Gastrocnemius medialis (tissue), 4 donors: ENCODE results near the gene CNDP1. TPM values are rescaled to one million over a fixed set of nuclear protein-coding genes. Genes with fewer than 3 reads are reported as not detected.

Experiments
- ATAC-seq, 2 donors: fragments of 150-250 bp; one replicate each; pipeline ENCODE4 v1.9.1; 2016
- DNase-seq, 2 donors: peaks; one replicate each; pipeline ENCODE4 v3.0.0-alpha.2; 2019
- H3K27ac ChIP-seq, 4 donors: fragments of 200-600 bp; sonication (generic); 1 replicate in 1 of 4; 2 replicates in 3 of 4; pipeline ENCODE4 v1.5.1; 2016 to 2018; ENCODE audit warnings: mild to moderate bottlenecking in 2 of 4, moderate library complexity in 1 of 4
- H3K27me3 ChIP-seq, 3 donors: fragments of 200-600 bp; sonication (generic) in 2 of 3; 1 replicate in 1 of 3; 2 replicates in 2 of 3; pipeline versions ENCODE4 v1.5.1 to v1.6.0; 2016 to 2019; ENCODE audit warnings: mild to moderate bottlenecking in 1 of 3, moderate library complexity in 1 of 3
- H3K36me3 ChIP-seq, 2 donors: fragments of 200-600 bp; sonication (generic) in 1 of 2; one replicate each; pipeline ENCODE4 v1.5.1; 2017 to 2018
- H3K4me1 ChIP-seq, 2 donors: fragments of 200-600 bp; sonication (generic) in 1 of 2; one replicate each; pipeline ENCODE4 v1.5.1; 2016 to 2017; ENCODE audit warnings: mild to moderate bottlenecking in 2 of 2
- H3K4me3 ChIP-seq, 4 donors: fragments of 200-600 bp; sonication (generic) in 3 of 4; 1 replicate in 1 of 4; 2 replicates in 3 of 4; pipeline ENCODE4 v1.5.1; 2016 to 2019; ENCODE audit warnings: mild to moderate bottlenecking in 2 of 4
- H3K9me3 ChIP-seq, 3 donors: fragments of 200-600 bp; sonication (generic) in 2 of 3; 1 replicate in 1 of 3; 2 replicates in 2 of 3; pipeline ENCODE4 v1.5.1; 2016 to 2019
- POLR2A ChIP-seq, 2 donors: fragments of 450-650 bp; IDR thresholded peaks; one replicate each; pipeline ENCODE4 v1.6.1; 2017; ENCODE audit warnings: antibody characterized with exemption in 2 of 2, mild to moderate bottlenecking in 2 of 2, moderate library complexity in 2 of 2
- in situ Hi-C, 4 donors: fragments of 200-750 bp; cut with MboI; loops; one replicate each; pipeline versions ENCODE4 v1.15.0 to v1.8.0; 2017; ENCODE audit warnings: low sequenced_read_pairs in 4 of 4
- intact Hi-C: fragments of 100-400 bp; cut with DNase I; formaldehyde crosslinking; loops from one replicate; pipeline ENCODE4 v1.15.1; 2023; ENCODE audit warnings: low total_unique reads
- total RNA-seq, 4 donors: library from RNA; depleted of rRNA; stranded (reverse); fragments of >200 nt; gene quantifications; one replicate each; pipeline versions ENCODE4 v1.1.0 to v1.2.3, GENCODE V29; 2016
- TF ChIP-seq, protein P1 (sequence below), 5 experiments: fragments of 450-650 bp in 3 of 5; fragments of 200-600 bp in 2 of 5; sonication (generic) in 2 of 5; IDR thresholded peaks in 4 of 5; conservative IDR thresholded peaks in 1 of 5; 1 replicate in 4 of 5; 2 replicates in 1 of 5; pipeline ENCODE4 v1.5.1; 2016 to 2019; ENCODE audit warnings: antibody characterized with exemption in 5 of 5, mild to moderate bottlenecking in 3 of 5, moderate library complexity in 3 of 5

CNDP1 gene
- total RNA-seq, 4 donors from 2014 or later = not detected

DNA sequence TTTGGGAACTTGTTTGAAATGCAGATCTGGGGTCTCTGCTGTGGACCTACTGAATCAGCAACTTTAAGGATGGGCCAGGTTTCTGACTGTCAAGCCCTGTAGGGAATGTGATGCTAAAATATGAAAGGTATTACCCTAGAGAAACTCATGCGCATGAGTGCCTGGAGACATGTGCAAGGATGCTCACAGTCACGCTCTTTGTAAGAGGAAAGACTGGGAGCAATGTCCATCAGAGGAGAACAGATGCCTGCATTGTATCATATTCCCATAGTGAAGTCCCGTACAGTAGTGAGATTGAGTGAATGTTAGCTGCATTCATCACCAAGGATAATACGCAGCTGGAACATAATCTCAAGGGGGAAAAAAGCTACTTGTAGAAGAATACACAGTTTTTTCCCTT is 77.5 kb downstream of the CNDP1 start:
- H3K27me3 ChIP-seq = no peaks in the 10 kb centered on the region
- intact Hi-C loops = no loop called here
- H3K4me1 ChIP-seq = no peaks in the 10 kb centered on the region
- TF ChIP-seq, protein P1, sequence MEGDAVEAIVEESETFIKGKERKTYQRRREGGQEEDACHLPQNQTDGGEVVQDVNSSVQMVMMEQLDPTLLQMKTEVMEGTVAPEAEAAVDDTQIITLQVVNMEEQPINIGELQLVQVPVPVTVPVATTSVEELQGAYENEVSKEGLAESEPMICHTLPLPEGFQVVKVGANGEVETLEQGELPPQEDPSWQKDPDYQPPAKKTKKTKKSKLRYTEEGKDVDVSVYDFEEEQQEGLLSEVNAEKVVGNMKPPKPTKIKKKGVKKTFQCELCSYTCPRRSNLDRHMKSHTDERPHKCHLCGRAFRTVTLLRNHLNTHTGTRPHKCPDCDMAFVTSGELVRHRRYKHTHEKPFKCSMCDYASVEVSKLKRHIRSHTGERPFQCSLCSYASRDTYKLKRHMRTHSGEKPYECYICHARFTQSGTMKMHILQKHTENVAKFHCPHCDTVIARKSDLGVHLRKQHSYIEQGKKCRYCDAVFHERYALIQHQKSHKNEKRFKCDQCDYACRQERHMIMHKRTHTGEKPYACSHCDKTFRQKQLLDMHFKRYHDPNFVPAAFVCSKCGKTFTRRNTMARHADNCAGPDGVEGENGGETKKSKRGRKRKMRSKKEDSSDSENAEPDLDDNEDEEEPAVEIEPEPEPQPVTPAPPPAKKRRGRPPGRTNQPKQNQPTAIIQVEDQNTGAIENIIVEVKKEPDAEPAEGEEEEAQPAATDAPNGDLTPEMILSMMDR (IDR thresholded peaks at IDR 0.05 in 4 of 5, conservative IDR thresholded peaks at IDR 0.05 in 1 of 5) = no peak
- TF ChIP-seq POLR2A (IDR thresholded peaks at IDR 0.05) = no peak
- ATAC-seq (no peak), DNase-seq (no peak)
- no peaks in the 10 kb centered on the region for H3K9me3 ChIP-seq
- in situ Hi-C loops = no loop called here
- no peak overlapping the region for H3K4me3 ChIP-seq
- H3K36me3 ChIP-seq = no peaks in the 10 kb centered on the region
- no peak overlapping the region for H3K27ac ChIP-seq

DNA sequence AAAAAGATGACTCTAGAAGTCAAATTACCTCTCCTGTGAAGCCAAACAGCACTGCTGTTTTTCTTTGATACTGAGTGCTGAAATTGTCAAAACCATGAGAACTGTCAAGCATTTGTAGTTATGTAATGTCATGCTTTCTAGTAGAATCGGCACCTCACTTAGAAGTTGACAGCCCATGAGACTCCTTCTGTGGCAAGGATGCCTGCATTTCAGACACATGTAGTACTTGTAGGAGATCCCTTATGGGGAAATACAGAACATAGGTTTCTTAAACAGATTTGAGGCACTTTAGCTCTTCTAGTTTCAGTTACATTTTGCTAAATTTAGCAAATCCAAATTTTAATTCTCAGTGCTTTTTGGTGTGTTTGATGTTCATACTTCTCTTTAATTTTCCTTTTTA is 79.1 kb downstream of the CNDP1 start:
- TF ChIP-seq, protein P1 (IDR thresholded peaks at IDR 0.05 in 4 of 5, conservative IDR thresholded peaks at IDR 0.05 in 1 of 5) = no peak
- TF ChIP-seq POLR2A (IDR thresholded peaks at IDR 0.05) = no peak

DNA sequence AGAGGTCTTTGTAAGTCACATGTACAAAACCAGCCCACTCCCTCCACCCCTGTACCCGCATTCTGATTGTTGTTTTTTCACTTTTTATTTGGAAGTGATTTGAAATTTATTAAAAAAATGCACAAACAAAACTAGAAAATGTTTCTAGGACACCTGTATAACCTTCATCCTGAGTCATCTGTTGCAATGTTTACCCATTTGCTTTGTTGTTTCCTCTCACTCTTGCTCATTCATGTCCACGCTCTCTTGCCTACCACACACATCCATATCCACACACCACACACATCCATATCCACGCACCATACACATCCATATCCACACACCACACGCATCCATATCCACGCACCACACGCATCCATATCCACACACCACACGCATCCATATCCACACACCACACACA is 82.2 kb downstream of the CNDP1 start:
- TF ChIP-seq, protein P1 (IDR thresholded peaks at IDR 0.05 in 4 of 5, conservative IDR thresholded peaks at IDR 0.05 in 1 of 5) = no peak
- TF ChIP-seq POLR2A (IDR thresholded peaks at IDR 0.05) = no peak
- ATAC-seq (no peak), DNase-seq (no peak)
- Histone ChIP-seq H3K36me3 (no peaks in the 10 kb centered on the region), H3K27me3 (no peaks in the 10 kb centered on the region), H3K4me1 (no peaks in the 10 kb centered on the region), H3K27ac (no peak overlapping the region), H3K4me3 (no peak overlapping the region), H3K9me3 (no peaks in the 10 kb centered on the region)
- intact Hi-C loops = no loop called here
- in situ Hi-C loops = no loop called here

More for the DNA sequence above, 79.1 kb downstream of the CNDP1 start:
- no peak for ATAC-seq
- Histone ChIP-seq H3K4me3 (no peak overlapping the region), H3K9me3 (no peaks in the 10 kb centered on the region), H3K27me3 (no peaks in the 10 kb centered on the region), H3K4me1 (no peaks in the 10 kb centered on the region), H3K27ac (no peak overlapping the region), H3K36me3 (no peaks in the 10 kb centered on the region)
- no peak for DNase-seq
- intact Hi-C loops = no loop called here
- in situ Hi-C loops = no loop called here

DNA sequence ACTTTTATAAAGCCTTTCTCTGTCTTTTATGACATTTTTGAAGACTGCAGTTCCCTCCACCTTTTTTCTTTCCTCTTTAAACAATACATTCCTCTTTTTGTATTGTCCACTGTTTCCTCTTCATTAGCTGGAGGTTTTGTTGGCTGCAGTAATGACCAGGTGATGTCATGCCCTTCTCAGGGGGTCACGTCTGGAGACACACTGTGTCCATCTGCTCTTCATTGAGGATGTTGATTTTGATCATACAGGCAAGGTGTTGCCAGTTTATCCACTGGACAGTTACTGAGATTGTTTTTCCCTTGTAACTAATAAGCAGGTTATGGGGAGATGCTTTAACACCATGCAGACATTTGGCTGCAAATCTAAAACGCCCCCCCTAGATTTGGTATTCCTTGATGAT is 83.2 kb downstream of the CNDP1 start:
- no peaks in the 10 kb centered on the region for H3K9me3 ChIP-seq
- TF ChIP-seq, protein P1 (IDR thresholded peaks at IDR 0.05 in 4 of 5, conservative IDR thresholded peaks at IDR 0.05 in 1 of 5) = no peak
- no peak for TF ChIP-seq POLR2A (IDR thresholded peaks at IDR 0.05)
- in situ Hi-C loops = no loop called here
- no peak overlapping the region for H3K4me3 ChIP-seq
- no peak overlapping the region for H3K27ac ChIP-seq
- H3K36me3 ChIP-seq = no peaks in the 10 kb centered on the region
- intact Hi-C loops = no loop called here
- DNase-seq (no peak), ATAC-seq (no peak)
- H3K27me3 ChIP-seq = no peaks in the 10 kb centered on the region
- no peaks in the 10 kb centered on the region for H3K4me1 ChIP-seq

DNA sequence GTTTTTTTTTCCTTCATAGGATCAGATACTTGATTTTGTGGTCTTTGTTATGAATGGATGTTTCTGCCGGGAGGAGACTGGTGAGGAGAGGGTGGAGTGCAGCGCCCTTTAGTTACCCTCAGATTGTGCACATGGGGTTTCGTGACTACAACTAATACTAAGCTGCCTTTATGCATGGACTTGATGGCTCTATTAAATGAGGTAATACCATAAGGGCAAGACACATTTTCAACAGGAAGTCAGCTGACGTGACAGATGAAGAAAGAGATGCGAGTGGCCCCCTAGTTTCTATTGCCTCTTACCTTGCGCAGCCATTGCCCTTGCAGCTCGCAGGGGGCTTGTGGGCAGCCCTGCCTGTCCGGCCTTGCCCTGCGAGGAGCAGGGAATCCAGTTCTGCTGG is 87.8 kb downstream of the CNDP1 start:
- H3K9me3 ChIP-seq = no peaks in the 10 kb centered on the region
- ATAC-seq (no peak), DNase-seq (no peak)
- TF ChIP-seq, protein P1 (IDR thresholded peaks at IDR 0.05 in 4 of 5, conservative IDR thresholded peaks at IDR 0.05 in 1 of 5) = no peak
- no peak for TF ChIP-seq POLR2A (IDR thresholded peaks at IDR 0.05)
- no peak overlapping the region for H3K4me3 ChIP-seq
- intact Hi-C loops (loop anchor here (5.0 kb wide), 1 partner anchor 1725 kb away; no protein-coding TSS in a partner anchor), in situ Hi-C loops (no loop called here)
- no peak overlapping the region for H3K27ac ChIP-seq
- no peaks in the 10 kb centered on the region for H3K36me3 ChIP-seq
- H3K27me3 ChIP-seq = no peaks in the 10 kb centered on the region
- no peaks in the 10 kb centered on the region for H3K4me1 ChIP-seq
